ENCODE measurements around the gene TRIM44.

TRIM44 gene

GRCh38 chr11:35746356-35747153 is 84.0 kb downstream of the TRIM44 start:
- TF ChIP-seq CTCF (IDR thresholded peaks at IDR 0.05): no peak

GRCh38 chr11:35747668-35748067 is 85.1 kb downstream of the TRIM44 start:
- TF ChIP-seq CTCF (IDR thresholded peaks at IDR 0.05): no peak

- TF ChIP-seq CTCF (IDR thresholded peaks at IDR 0.05): no peak
Observed at GRCh38 chr11:35748644-35749043, 86.1 kb downstream of the TRIM44 start.

GRCh38 chr11:35750315-35750714 is 87.7 kb downstream of the TRIM44 start:
- no peak for TF ChIP-seq CTCF (IDR thresholded peaks at IDR 0.05)

GRCh38 chr11:35750981-35751663 is 88.5 kb downstream of the TRIM44 start:
- no peak for TF ChIP-seq CTCF (IDR thresholded peaks at IDR 0.05)

- no peak for TF ChIP-seq CTCF (IDR thresholded peaks at IDR 0.05)
Observed at GRCh38 chr11:35751664-35752061, 89.1 kb downstream of the TRIM44 start.

GRCh38 chr11:35752115-35752514 is 89.5 kb downstream of the TRIM44 start:
- no peak for TF ChIP-seq CTCF (IDR thresholded peaks at IDR 0.05)
